HL-60 (cell line): Measurements from ENCODE around the gene NEURL1.
"Not testable (repeated sequence)": the region's sequence is repeated elsewhere in the genome, so short reads cannot be mapped to it uniquely, and the experiment has no call there.

ENCODE experiments used
- CTCF ChIP-seq: IDR thresholded peaks from one replicate; pipeline ENCODE4 v1.5.1; 2011; ENCODE audit warnings: low read length, control low read depth, inconsistent platforms; ENCODE audit not compliant: insufficient read depth
- POLR2AphosphoS5 ChIP-seq: IDR thresholded peaks from 2 replicates; pipeline ENCODE4 v1.6.1; 2012; ENCODE audit warnings: low read depth
- REST ChIP-seq: IDR thresholded peaks from 2 replicates; pipeline ENCODE4 v1.6.1; 2012; ENCODE audit warnings: low read depth; ENCODE audit not compliant: insufficient replicate concordance

- TF ChIP-seq CTCF, POLR2AphosphoS5, REST: not testable (repeated sequence)
Measured at GRCh38 chr10:103503777-103504176, 10.3 kb downstream of the NEURL1 start.
